HG02763 (cell line): ENCODE results near the gene PPARG.

Experiments used
- ATAC-seq: cut with Tn5 transposase; IDR thresholded peaks from one replicate; pipeline ENCODE4 v1.9.1; 2021; ENCODE audit warnings: mild to moderate bottlenecking, moderate library complexity; ENCODE audit not compliant: unreplicated experiment

The PPARG gene

GRCh38 chr3:12340506-12340905, 51.6 kb downstream of the PPARG start:
- no peak for ATAC-seq

GRCh38 chr3:12342151-12342550, 53.3 kb downstream of the PPARG start:
- ATAC-seq = no peak

GRCh38 chr3:12343047-12343501, 54.2 kb downstream of the PPARG start:
- ATAC-seq = no peak

GRCh38 chr3:12345141-12345561, 56.3 kb downstream of the PPARG start:
- ATAC-seq = no peak

GRCh38 chr3:12345584-12346494, 57.0 kb downstream of the PPARG start:
- ATAC-seq = no peak

GRCh38 chr3:12347301-12347700, 58.4 kb downstream of the PPARG start:
- ATAC-seq = no peak

GRCh38 chr3:12349895-12350811, 61.3 kb downstream of the PPARG start:
- no peak for ATAC-seq

GRCh38 chr3:12351145-12351544, 62.3 kb downstream of the PPARG start:
- no peak for ATAC-seq

GRCh38 chr3:12352253-12352652, 63.4 kb downstream of the PPARG start:
- ATAC-seq = no peak

- ATAC-seq = no peak
Measured at GRCh38 chr3:12352755-12353154, 63.9 kb downstream of the PPARG start.

- no peak for ATAC-seq
Measured at GRCh38 chr3:12353796-12354525, 65.1 kb downstream of the PPARG start.

- ATAC-seq = no peak
Measured at GRCh38 chr3:12356175-12356574, 67.3 kb downstream of the PPARG start.

- ATAC-seq = no peak
Measured at GRCh38 chr3:12356996-12357395, 68.1 kb downstream of the PPARG start.

GRCh38 chr3:12357456-12357855, 68.6 kb downstream of the PPARG start:
- ATAC-seq = no peak

GRCh38 chr3:12363397-12364195, 74.7 kb downstream of the PPARG start:
- no peak for ATAC-seq

GRCh38 chr3:12367346-12367745, 78.5 kb downstream of the PPARG start:
- ATAC-seq = no peak

GRCh38 chr3:12369029-12369428, 80.2 kb downstream of the PPARG start:
- ATAC-seq = no peak

GRCh38 chr3:12369598-12369997, 80.7 kb downstream of the PPARG start:
- ATAC-seq = no peak

GRCh38 chr3:12370758-12371157, 81.9 kb downstream of the PPARG start:
- no peak for ATAC-seq

- no peak for ATAC-seq
Measured at GRCh38 chr3:12371525-12372140, 82.8 kb downstream of the PPARG start.
